ENCODE data around the gene SBF2.
"Not testable (repeated sequence)": the region's sequence is repeated elsewhere in the genome, so short reads cannot be mapped to it uniquely, and the experiment has no call there.

SBF2 gene

DNA sequence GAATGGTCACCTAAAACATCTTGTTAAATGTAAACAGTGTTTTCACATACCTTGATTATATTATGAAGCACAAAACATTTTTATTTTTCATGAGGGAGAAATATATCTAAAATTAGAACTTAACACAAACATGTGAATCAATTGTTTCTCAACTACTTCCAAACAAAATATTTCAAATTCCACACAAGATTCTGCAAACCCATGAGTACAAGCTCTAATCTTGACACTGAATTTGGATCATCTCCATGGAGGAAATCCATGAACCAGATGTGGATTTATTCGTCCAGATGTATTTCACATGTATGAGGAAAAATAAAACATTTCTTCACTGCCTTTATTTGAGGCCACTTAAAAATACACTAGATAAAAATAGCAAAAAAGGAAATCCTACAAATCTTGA lies 184.2 kb downstream of the SBF2 start:
- DNase-seq = no peak

DNA sequence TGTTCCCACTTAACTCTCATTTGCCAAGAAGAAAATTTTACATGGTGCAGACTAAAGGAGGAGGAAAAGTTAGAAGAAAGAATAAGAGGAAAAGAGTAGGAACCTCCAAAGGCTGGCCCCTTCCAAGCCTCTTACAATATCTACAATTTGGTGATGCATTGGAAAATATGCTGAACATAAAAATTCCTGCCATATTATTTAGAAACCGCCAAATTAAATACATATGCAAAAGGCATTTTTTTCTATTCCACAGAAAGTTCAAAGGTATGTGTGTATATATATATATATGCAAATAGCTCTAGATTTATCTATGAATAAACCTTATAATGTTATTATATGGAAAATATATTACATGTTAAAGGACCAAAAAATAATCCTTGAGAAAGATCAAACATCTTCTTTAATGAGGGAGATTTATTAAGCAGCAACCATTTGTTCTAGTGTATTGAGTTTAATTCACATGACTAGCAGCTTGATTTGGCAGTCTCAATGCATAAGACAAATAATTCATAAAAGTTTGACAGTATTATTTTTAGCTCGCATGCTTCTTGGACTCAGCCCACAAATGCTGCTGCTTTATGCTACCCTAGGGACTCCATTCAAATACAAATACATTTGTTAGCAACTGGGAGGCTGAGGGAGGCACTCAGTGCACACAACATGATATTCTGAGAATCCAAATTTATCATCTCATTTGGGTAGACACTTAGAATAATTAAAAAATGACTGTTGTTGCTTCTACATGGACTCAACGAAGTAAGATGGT lies 184.9 kb downstream of the SBF2 start:
- DNase-seq = no peak

GRCh38 chr11:10107497-10107896 lies 186.5 kb downstream of the SBF2 start:
- no peak for DNase-seq

GRCh38 chr11:10097615-10098014 lies 196.4 kb downstream of the SBF2 start:
- DNase-seq = no peak

DNA sequence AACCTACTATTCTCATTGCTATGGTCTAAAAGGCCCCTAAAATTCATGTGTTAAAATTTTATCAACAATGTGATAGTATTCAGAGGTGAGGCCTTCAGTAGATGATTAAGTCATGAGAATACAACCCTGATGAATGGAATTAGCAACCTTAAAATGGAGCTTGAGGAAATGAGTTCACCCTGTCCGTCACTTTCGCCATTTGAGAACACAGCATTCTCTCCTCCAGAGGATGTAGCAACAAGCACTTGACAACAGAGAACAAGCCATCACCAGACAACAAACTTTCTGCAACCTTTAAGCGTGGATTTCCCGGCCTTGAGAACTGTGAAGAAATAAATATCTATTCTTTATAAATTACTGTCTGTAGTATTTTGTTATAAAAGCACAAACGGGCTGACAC lies 197.0 kb downstream of the SBF2 start:
- DNase-seq = no peak

DNA sequence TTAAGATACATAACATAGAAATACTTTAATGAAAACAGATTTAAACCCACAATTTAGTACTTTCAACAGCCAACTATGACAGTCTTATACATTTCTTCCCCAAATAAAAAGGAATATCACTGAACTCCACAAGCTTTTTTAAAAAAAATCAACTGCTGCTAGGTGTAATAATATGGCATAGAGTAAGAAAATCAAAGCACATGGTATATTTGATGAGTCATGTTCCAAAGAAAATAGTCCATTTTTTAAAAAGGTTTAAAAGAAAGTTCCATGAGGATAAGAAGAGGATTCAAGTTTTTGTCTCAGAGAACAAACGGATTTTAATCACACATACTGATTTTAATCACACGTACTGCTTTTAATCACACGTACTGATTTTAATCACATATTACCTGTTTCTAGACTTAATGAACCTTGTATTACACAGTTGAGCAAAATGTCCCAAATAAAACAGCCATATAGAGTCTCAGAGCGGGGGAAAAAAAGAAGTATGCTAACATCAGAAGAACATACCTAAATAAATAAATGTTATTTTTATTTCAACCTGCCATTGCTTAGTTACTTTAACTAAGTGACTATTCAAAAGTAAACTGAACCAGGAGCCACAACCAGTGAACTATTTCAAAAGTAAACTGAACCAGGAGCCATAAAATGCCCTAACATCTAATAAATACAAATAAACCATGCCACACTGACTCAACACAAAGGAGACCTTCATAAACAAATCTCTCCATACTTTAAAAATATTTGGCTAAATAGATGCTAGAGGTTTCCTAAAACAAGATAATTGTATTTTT lies 198.4 kb downstream of the SBF2 start:
- no peak for DNase-seq

- DNase-seq = no peak
Observed at GRCh38 chr11:10092426-10092825, 201.6 kb downstream of the SBF2 start.

DNA sequence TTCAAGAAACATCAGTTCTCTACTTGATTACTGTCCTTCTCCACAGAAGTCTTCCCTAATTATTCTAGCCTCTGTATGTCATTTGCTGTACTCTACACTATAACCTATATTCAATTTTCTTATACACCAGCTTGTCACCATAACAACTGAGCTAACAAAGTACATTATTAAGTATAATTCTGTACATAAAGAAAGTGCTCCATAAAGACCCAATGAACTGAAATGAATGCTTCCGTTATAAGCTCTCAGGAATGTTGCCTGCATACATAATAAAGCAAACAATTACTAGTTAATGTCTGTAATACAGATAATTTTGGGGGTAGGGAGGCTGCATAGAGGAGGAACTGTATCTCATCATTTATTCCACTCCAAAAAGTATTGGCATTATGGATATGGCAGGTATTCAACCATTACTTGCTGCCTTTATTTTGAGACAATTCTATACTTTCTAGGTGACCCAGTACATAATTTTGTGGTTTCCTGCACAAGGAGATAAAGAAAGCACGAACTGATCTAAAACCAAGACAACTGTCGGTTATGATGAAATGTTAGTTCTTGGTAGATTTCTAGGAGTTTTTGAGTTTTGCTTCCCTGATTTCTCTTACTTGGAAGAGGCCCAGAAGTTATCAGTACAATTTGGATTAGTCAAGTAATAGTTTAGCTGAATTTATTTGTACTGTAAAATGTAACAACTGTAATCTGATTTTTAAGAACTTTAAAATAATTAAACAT lies 202.5 kb downstream of the SBF2 start:
- DNase-seq = no peak

- not testable (repeated sequence) for DNase-seq
Observed at GRCh38 chr11:10087923-10088225, 206.1 kb downstream of the SBF2 start.

DNA sequence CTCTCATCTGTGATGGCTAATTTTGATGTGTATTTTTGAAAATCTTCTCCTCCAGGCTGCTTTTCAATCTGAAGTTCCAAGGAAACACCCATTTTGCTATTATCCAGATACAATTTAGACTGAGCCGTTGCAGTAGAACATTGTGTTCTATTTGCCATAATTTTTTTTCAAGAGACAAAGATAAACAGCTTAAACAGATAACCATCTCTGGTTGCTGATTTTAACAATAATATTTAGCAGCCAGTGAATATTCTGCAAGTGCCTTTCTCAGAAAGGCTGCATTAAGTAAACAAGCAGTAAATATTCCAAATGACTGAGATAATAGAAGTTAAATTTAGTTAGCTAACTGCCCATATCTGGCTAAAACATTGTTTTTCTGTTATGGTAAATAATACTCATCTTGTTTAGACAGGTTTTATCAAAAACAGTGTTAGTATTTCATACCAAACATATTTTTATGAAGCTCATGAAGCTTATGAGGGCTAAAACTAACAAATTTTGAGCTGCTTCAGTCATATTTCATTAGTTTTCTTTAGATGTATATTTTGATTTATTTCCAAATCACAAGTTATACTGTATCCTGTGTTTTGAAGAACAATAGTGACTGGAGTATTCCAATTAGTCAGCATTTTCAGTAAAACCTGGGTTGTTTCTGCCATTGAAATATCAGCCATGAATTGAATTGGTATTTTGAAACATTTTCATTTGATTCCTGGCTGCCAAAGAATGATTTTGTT lies 206.7 kb downstream of the SBF2 start:
- no peak for DNase-seq

- no peak for DNase-seq
Observed at GRCh38 chr11:10080138-10080537, 213.9 kb downstream of the SBF2 start.

- DNase-seq = peak in 1 of 2 experiments; percentile 25
Observed at GRCh38 chr11:10076458-10077141, 217.4 kb downstream of the SBF2 start.

- no peak for DNase-seq
Observed at GRCh38 chr11:10075141-10075540, 218.9 kb downstream of the SBF2 start.

- DNase-seq = no peak
Observed at GRCh38 chr11:10072841-10073240, 221.2 kb downstream of the SBF2 start.

- no peak for DNase-seq
Observed at GRCh38 chr11:10072142-10072541, 221.9 kb downstream of the SBF2 start.

- no peak for DNase-seq
Observed at GRCh38 chr11:10067629-10068300, 226.3 kb downstream of the SBF2 start.

- DNase-seq = no peak
Observed at GRCh38 chr11:10066441-10066840, 227.6 kb downstream of the SBF2 start.

DNA sequence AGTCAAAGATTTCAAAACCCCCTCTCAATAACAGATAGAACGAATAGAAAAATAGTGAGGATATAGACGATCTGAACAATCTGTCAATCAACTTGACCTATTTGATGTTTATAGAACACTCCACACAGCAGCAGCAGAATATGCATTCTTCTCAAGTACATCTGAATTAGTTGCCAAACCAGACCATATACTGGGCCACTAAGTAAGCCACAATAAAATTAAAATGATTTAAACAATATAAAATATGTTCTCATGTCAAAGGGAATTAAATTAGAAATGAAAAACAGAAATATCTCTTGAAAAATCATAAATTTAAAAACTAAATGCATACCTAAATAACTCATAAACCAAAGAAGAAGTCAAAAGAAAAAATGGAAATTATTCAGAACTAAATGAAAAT lies 229.2 kb downstream of the SBF2 start:
- DNase-seq = no peak

DNA sequence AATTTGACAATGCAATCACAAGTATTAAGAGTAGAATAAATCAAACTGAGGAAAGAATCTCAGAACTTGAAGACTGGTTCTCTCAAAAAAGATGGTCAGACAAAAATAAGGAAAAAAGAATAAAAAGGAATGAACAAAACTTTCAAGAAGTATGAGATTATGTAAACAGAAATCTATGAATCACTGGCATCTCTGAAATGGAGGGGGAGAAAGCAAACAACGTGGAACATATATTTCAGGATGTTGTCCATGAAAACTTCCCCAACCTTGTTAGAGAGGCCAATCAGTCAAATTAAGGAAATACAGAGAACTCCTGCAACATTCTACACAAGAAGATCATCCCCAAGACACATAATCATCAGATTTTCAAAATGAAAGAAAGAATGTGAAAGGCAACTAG lies 235.7 kb downstream of the SBF2 start:
- no peak for DNase-seq

GRCh38 chr11:10051868-10052586 lies 242.0 kb downstream of the SBF2 start:
- DNase-seq = no peak

DNA sequence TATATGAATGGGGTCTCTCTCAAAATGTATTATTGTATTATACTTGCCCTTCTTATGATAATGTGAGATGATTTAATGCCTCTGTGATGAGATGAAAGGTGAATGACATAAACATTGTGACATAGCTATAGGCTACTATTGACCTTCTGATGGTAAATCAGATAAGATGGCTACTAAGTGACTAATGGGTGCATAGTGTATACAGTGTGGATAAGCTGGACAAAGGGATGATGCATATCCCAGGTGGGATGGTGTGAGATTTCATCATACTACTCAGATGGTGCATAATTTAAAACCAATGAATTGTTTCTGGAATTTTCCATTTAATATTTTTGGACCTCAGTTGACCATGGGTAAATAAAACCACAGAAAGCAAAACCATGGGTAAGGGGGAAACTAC lies 243.5 kb downstream of the SBF2 start:
- DNase-seq = no peak

All from stimulated activated CD4-positive, alpha-beta T cell treated with anti-CD3 and anti-CD28 coated beads, Interleukin-4, amount 100 ng/mL, for 4 hours (primary cell).